T47D (cell line): Measurements from ENCODE around the gene SORCS3.

Experiments used
- DNase-seq, 2 experiments: peaks; one replicate each; pipeline versions ENCODE4 v3.0.0 to v3.0.0-alpha.2; 2011 to 2012; ENCODE audit warnings: low read depth in 1 of 2, low spot score in 1 of 2
- JUND ChIP-seq: IDR thresholded peaks from 2 replicates; pipeline ENCODE4 v1.6.1; 2012; ENCODE audit warnings: low read depth
- in situ Hi-C: cut with HindIII; loops from 2 replicates; pipeline ENCODE4 v1.10.0; 2016; ENCODE audit warnings: low sequenced_read_pairs, low pct_unique_long_range_greater_than_20kb

Gene SORCS3

DNA sequence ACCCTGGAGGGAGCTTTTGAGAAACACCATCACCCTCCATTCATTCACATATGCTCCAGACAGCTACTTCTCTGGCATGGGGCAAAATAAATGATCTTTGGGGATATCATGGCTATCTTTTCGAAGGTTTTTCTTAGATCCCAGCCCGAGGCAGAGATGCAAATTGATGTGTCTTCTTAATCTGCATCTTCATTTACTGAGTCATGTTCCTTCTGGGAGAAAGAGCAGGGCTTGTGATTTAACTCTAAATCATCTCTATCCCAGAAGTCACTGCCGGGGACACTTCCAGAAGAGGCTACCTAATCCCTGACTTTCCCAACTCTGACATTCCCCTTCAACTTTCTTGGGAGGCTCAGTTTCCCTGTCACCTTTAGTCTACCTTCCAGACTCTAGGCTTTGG lies 90.1 kb downstream of the SORCS3 start:
- no peak for DNase-seq
- in situ Hi-C loops = no loop called here

DNA sequence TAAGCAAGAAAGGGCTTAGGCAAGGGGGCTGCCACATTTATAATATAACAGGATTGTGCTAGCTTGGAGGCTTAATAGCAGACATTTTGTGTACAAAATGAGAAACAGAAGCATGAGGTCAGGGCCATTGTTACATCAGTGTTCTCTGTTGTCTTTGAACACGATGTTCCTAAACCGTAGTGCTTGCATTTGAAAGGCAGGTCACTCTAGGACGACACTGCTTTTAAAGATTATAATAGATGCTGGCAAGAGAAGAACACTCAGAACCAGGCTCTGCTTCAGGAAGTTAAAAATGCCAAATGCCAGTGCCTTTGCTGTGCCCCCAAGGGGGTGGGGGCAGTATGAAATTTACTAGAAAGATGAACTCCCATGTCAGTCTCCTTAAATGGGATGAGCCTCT lies 91.1 kb downstream of the SORCS3 start:
- no peak for TF ChIP-seq JUND
- in situ Hi-C loops = no loop called here
- no peak for DNase-seq

More for the DNA sequence above, 90.1 kb downstream of the SORCS3 start:
- TF ChIP-seq JUND = no peak

DNA sequence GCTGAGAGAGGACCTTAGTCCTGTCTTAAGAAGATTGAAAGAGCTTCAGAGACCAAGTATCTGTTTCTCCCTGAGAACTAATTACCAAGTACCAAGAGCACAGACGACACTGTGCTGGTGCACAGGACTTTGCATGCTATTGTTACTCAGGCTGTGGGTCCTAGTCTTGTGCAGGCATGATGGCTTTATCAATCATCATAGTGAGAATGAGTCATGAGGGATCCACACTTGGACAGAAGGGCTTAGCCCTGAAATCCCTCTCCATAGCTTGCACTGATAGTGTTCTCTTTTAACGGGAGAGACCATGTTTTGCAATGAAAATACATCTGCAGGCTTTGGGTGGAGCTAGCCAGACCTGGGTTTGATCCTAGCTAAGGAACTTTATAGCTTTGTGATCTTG lies 93.3 kb downstream of the SORCS3 start:
- in situ Hi-C loops = no loop called here
- TF ChIP-seq JUND = no peak
- DNase-seq = no peak

DNA sequence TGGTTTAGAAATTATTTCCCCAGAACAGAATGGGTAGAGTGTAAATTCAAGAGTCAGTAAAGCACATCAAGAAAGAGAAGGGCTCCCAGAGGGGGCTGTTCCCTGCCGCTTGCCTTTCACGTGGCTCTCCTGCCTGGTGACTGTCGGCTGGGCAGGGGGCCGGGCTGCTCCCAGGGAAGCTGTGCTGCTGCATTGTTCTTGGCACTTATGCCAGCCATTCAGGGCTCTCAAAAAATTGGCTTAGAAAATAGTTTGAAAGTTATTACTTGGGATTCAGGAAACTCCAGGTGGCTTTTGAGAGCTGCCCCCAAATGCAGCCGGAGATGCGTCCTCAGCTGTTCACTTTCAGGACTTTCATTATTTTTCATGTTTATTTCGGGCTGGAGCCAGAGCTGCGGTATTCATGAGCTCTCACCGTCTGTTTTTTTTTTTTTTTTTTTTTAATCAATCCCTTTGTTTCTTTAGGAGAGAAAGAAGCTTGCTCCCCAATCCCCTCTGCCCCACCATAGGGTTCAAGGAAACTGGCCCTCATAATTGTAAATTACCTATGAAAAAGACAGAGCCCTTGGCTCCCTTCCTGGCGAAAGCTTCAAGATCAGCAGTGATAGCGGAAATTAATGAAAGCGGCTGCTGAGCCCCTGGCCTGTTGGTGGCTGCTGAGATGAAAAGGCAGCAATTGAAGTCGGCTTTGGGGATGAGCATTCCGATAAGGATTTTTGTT lies 94.1 kb downstream of the SORCS3 start:
- no peak for TF ChIP-seq JUND
- in situ Hi-C loops = no loop called here
- DNase-seq = no peak

DNA sequence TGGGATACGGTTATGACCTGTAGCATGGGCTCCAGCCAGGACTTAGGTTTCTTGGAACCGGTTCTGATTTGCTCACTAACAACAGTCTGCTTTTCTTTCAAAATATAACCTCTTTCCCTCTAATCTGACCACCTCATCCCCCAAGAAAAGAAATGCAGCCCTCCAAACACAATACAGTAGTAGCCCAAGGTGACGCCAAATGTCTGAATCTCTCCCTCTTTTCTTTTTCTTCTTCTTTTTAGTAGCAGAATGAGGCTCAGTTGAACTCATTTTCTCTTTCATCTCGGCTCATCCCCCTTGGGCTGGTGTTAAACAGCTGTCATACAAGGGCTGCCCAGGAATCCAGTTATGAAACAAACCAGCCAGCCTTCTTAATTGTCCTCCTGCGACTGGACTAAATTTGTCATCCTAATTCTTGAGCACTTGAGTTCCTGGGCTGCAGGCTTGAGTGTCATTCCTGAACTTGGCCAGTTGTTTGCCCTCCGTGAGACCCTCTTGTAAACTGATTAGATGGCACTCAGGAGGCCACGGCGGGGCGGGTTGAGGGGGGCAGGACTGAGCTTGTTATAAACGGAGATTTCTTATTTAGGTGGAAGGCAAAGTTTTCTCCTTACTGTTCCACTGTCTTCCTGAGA lies 94.8 kb downstream of the SORCS3 start:
- no peak for TF ChIP-seq JUND
- in situ Hi-C loops = no loop called here
- no peak for DNase-seq

DNA sequence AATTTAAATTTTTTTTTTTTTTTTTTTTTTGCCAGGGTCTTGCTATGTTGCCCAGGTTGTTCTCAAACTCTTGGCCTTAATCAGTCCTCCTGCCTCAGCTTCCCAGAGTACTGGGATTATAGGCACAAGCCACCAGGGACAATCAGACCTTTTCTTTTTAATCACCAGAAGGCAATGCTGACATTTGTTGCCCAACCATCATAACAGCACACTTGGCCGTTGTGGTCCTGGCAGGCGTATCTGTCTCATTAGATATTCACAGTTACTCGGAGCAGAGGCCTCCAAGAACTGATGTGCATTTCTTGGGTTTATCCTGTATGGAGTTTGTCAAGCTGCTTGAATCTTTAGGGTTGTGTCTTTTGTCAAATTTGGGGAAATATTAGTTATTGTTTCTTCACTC lies 100.0 kb downstream of the SORCS3 start:
- DNase-seq = no peak
- no peak for TF ChIP-seq JUND
- in situ Hi-C loops = no loop called here

DNA sequence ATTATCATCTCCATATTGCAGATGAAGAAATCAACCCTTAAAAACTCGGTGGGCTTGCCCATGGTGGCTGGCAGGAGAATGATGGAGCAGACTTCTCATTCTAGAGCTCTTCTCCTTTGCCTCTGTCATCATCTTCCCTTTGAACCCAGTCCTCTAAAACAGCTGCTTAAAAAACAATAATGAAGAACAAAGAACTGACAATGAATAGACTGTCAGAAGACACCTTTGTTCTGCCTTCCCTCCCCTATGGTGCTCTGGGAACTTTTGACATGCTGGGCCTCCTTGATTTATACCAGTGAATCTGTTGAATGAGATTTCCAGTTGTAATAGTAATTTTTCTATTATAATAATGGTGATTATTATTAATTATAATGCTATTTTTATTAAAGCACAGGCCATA lies 103.0 kb downstream of the SORCS3 start:
- in situ Hi-C loops = no loop called here
- no peak for DNase-seq
- no peak for TF ChIP-seq JUND

DNA sequence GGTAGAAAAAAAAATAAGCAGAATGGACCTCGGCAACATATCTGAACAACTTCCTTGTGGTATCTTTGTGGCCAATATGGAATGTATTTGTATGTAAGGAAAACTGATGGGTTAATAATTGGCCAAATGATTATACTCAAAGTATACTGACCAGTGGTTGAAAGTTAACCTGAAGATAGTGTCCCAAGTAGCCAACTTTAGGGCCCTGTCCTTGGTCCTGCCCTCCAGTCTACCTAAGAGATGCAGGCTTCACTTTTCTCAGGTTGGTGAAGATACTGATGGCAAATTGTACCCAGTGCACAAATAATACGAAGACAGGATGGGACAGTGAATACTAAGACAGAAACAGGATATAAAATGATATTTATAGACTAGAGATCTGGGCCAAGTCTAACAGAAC lies 109.2 kb downstream of the SORCS3 start:
- no peak for TF ChIP-seq JUND
- no peak for DNase-seq
- in situ Hi-C loops = no loop called here

DNA sequence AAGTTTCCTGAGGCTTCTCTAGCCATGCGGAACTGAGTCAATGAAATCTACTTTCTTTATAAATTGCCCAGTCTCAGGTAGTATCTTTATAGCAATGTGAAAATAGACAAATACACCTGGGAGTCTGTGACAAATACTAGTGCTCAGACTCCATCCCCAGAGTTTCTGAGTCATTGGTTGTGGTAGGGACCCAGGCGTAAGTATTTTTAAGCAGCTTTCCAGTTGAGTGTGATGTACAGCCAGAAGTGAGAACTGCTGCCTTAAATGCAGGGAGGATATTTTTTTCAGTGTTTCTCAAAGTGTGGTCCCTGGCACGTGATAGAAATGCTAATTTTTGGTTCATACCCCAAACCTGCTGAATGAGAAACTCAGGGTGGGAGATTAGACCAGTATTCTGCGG lies 121.7 kb downstream of the SORCS3 start:
- no peak for TF ChIP-seq JUND
- no peak for DNase-seq
- in situ Hi-C loops = no loop called here

DNA sequence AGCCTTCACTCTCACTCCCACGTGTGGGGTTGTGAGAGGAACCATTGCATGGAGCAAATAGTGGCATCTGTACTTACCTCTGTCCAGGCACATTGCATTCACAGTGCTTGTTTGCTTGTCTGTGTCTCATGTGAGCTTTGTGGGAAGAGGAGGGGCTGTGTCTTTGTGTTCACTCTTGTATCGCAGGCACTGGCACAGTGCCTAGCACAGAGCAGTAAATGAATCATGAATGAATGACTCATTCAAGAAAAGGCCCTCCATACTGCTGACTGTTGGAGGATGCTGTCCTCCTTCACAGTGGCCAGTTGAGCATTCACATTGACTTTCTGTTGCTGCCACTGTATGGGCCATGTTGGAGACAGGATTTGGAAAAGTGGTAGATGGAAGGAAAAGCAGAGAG lies 125.3 kb downstream of the SORCS3 start:
- in situ Hi-C loops = no loop called here
- DNase-seq = no peak

DNA sequence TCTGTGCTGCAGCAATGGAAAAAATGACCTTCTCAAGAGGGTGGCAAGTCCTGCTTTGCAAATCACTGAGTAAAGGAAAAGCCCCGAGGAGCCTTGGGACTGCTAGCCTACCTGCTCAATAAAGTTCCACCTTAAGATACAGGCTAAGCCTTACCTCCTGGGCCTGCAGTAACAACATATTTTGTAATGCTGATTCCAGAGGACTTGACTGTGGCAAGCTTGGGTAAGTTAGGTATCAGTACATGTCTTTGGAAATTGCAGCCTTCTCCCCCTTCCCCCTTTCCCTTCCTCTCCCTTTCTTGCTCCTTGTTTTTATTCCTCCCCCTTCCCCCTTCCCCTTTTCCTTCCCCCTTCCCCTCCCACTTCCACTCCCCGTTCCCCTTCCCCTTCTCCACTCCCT lies 126.2 kb downstream of the SORCS3 start:
- no peak for TF ChIP-seq JUND
- in situ Hi-C loops = no loop called here
- DNase-seq = no peak

More for the DNA sequence above, 125.3 kb downstream of the SORCS3 start:
- no peak for TF ChIP-seq JUND

DNA sequence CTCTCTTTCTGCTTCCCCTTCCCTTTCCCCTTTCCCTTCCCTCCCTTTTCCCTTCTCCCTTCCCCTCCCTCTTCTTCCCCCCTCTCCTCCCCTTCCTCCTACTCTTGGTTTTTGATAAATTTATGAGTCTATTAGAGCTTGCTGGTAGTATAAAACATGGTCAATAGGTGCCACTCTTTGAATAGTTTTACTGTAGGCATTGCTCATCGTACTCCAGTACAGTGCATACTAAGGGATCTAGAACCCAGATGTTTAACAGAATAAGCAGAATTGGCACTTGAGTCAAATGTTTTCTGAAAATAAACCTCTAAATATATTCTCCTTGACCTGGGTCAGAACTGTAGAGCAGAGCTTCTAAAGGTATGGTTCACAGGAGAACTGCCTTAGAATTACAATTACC lies 126.7 kb downstream of the SORCS3 start:
- in situ Hi-C loops = no loop called here
- no peak for DNase-seq
- no peak for TF ChIP-seq JUND

DNA sequence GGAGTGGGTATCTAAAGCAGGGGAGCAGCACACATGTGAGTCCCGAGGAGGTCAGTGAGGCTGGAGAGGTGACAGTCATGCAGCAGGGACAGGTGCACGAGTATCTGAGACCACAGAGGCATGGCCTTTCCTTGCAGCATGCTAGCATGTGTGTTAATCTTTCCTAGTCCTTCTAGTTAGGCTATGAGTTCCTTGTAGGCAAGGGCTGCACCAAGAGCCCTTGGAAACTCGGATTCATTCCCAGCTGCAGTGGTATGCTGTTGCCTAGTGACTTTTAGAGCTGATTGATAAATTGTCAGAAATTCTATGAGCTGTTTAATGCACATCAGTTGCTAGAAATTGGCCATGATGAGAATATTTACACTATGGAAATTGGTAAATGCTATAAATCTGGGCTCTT lies 132.0 kb downstream of the SORCS3 start:
- in situ Hi-C loops = no loop called here
- TF ChIP-seq JUND = no peak
- no peak for DNase-seq

DNA sequence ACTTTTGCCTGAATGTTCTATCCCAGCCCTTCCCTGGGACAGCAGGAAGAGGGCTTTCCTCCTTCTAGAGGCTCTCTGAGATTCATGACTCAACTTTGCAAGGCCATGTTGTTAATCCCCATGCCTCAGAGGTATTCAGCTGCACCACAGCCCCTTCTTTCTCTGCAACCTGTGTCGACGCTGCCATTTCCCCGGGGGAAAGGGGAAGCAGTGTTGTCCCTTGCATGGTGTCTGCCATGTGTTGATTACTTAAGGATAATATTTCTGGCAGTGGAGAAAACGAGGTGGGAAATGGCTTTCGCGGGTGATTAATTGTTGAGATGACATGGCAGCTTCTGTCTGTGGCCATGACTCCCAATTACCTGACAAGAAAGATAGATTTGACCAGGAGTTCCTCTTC lies 133.1 kb downstream of the SORCS3 start:
- no peak for DNase-seq
- TF ChIP-seq JUND = no peak

More for the DNA sequence above, 133.1 kb downstream of the SORCS3 start:
- in situ Hi-C loops = no loop called here
